Choroid plexus epithelial cell (primary cell): ENCODE measurements around the gene ZNF865.

Source experiments
- DNase-seq: peaks from one replicate; pipeline ENCODE4 v3.0.0-alpha.2; 2010; ENCODE audit warnings: low read depth
- H3K4me3 ChIP-seq: 2 replicates; pipeline ENCODE4 v1.5.1; 2011; ENCODE audit warnings: low read depth, mild to moderate bottlenecking, control low read depth, low read length, moderate library complexity
- CTCF ChIP-seq: conservative IDR thresholded peaks from 2 replicates; pipeline ENCODE4 v1.5.1; 2011; ENCODE audit warnings: low read depth, mild to moderate bottlenecking, control low read depth, inconsistent platforms, low read length, moderate library complexity

The ZNF865 gene

GRCh38 chr19:55617426-55617825 is 12.0 kb downstream of the ZNF865 start:
- no peak for DNase-seq
- TF ChIP-seq CTCF = no peak
- no peak overlapping the region for H3K4me3 ChIP-seq

- no peak overlapping the region for H3K4me3 ChIP-seq
- TF ChIP-seq CTCF = no peak
- DNase-seq = no peak
Observed at GRCh38 chr19:55618426-55618825, 13.0 kb downstream of the ZNF865 start.

- peak; percentile 45 for DNase-seq
- H3K4me3 ChIP-seq = no peak overlapping the region
- no peak for TF ChIP-seq CTCF
Observed at GRCh38 chr19:55619286-55619685, 13.8 kb downstream of the ZNF865 start.

GRCh38 chr19:55620410-55621204 is 15.2 kb downstream of the ZNF865 start:
- peak; percentile 19 for DNase-seq
- TF ChIP-seq CTCF = no peak
- no peak overlapping the region for H3K4me3 ChIP-seq

- TF ChIP-seq CTCF = no peak
- no peak for DNase-seq
Observed at GRCh38 chr19:55621205-55621672, 15.8 kb downstream of the ZNF865 start.

GRCh38 chr19:55621673-55622231 is 16.3 kb downstream of the ZNF865 start:
- no peak for TF ChIP-seq CTCF
- no peak overlapping the region for H3K4me3 ChIP-seq
- no peak for DNase-seq

More at GRCh38 chr19:55621205-55621672, 15.8 kb downstream of the ZNF865 start:
- no peak overlapping the region for H3K4me3 ChIP-seq
